Prostate gland (tissue), 2 donors: Measurements from ENCODE around the gene CERS6. TPM values are rescaled to one million over a fixed set of nuclear protein-coding genes. Genes with fewer than 3 reads are reported as not detected.

Experiments used
- DNase-seq: peaks from one replicate; pipeline ENCODE4 v3.0.0-alpha.2; 2019; ENCODE audit warnings: low spot score
- H3K27ac ChIP-seq, 2 donors: fragments of 200-600 bp; sonication (generic); 2 replicates each; pipeline ENCODE4 v1.5.1; 2017 to 2019
- H3K27me3 ChIP-seq: fragments of 200-600 bp; sonication (generic); replicated peaks from 2 replicates; pipeline ENCODE4 v1.5.1; 2019; ENCODE audit not compliant: insufficient read depth
- H3K36me3 ChIP-seq, 2 donors: fragments of 200-600 bp; sonication (generic); 1 replicate in 1 of 2; 2 replicates in 1 of 2; pipeline versions ENCODE4 v1.5.1 to v1.8.1; 2017 to 2019
- H3K4me1 ChIP-seq: fragments of 200-600 bp; sonication (generic); replicated peaks from 2 replicates; pipeline ENCODE4 v1.5.1; 2019
- H3K4me3 ChIP-seq, 2 donors: fragments of 200-600 bp; sonication (generic); 2 replicates each; pipeline ENCODE4 v1.5.1; 2017 to 2019
- H3K9me3 ChIP-seq: fragments of 200-600 bp; sonication (generic); 2 replicates; pipeline ENCODE4 v1.5.1; 2017
- CTCF ChIP-seq, 4 experiments: fragments of 200-600 bp in 2 of 4; fragments of 450-650 bp in 2 of 4; sonication (generic) in 2 of 4; IDR thresholded peaks; 1 replicate in 3 of 4; 2 replicates in 1 of 4; pipeline ENCODE4 v1.5.1; 2016 to 2019; ENCODE audit warnings: antibody characterized with exemption in 4 of 4, mild to moderate bottlenecking in 2 of 4, moderate library complexity in 2 of 4
- POLR2A ChIP-seq: fragments of 450-650 bp; IDR thresholded peaks from one replicate; pipeline ENCODE4 v1.6.1; 2016; ENCODE audit warnings: antibody characterized with exemption, mild to moderate bottlenecking
- POLR2AphosphoS5 ChIP-seq: sonication (generic); formaldehyde crosslinking; IDR thresholded peaks from one replicate; pipeline ENCODE4 v1.6.1; 2017; ENCODE audit warnings: antibody characterized with exemption
- WGBS: methylation state at CpG from one replicate; pipeline ENCODE4 v1.1.5; 2018; 5-methylcytosine and 5-hydroxymethylcytosine counted together
- intact Hi-C: fragments of 100-400 bp; cut with DNase I; formaldehyde crosslinking; loops from one replicate; pipeline ENCODE4 v1.14.2; 2022
- total RNA-seq, 2 donors: library from RNA; depleted of rRNA; stranded (reverse); fragments of >200 nt; gene quantifications; one replicate each; pipeline ENCODE4 v1.1.0, GENCODE V29; 2016

The CERS6 gene
- total RNA-seq, 2 donors from 2014 or later, result 30.1 to 67.8 TPM

- WGBS, result 94% methylated on average over 3 of the region's 3 CpGs
- Histone ChIP-seq H3K27me3 (no peaks in the 10 kb centered on the region), H3K27ac (no peak overlapping the region), H3K4me3 (no peak overlapping the region), H3K4me1 (no peaks in the 10 kb centered on the region), H3K36me3 (no peaks in the 10 kb centered on the region), H3K9me3 (no peaks in the 10 kb centered on the region)
- intact Hi-C loops, result no loop called here
- no peak for TF ChIP-seq POLR2A
- no peak for TF ChIP-seq CTCF (IDR thresholded peaks at IDR 0.05)
- no peak for DNase-seq
These were observed 360.3 kb downstream of the CERS6 start for GRCh38 chr2:168816369-168816768.

DNA sequence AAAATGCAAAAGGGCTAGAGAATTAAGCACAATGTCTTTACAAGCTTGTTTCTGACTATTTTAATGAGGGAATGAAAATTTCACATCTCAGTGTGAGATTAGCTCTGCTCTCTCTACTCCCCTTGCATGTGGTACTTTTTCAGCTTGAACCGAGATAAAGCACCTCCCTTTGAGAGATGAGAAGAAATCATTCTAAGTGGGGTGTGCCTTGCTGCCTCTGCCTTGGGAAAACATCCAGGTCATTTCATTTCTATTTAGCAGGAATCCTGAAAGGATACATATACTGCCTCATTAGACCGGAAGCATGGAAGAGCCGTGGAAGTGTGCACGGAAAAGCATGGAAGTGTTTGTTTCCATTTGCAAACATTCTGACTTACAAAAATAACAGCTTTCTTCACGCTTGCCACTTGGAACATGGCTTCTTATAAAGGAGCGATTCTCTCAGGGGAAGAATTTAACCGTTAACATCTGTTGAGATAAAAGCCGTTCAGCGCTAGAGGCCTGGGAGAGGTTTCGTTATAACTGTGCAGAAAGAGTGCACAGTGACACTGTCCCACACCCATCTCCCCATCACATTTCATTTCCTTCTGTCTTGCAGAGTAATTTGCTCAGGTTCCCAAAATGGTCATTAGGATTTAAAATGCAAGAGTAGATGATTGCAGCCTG lies 363.1 kb downstream of the CERS6 start:
- H3K4me3 ChIP-seq, result no peak overlapping the region
- TF ChIP-seq CTCF (IDR thresholded peaks at IDR 0.05), result no peak
- TF ChIP-seq POLR2AphosphoS5, result no peak
- no peaks in the 10 kb centered on the region for H3K27me3 ChIP-seq
- H3K36me3 ChIP-seq, result no peaks in the 10 kb centered on the region
- intact Hi-C loops, result no loop called here
- H3K4me1 ChIP-seq, result no peaks in the 10 kb centered on the region
- no peaks in the 10 kb centered on the region for H3K9me3 ChIP-seq
- no peak overlapping the region for H3K27ac ChIP-seq
- 51% methylated on average over 10 of the region's 10 CpGs for WGBS
- DNase-seq, result no peak

- no peaks in the 10 kb centered on the region for H3K9me3 ChIP-seq
- no peaks in the 10 kb centered on the region for H3K4me1 ChIP-seq
- H3K27ac ChIP-seq, result no peak overlapping the region
- 89% methylated on average over 6 of the region's 6 CpGs for WGBS
- H3K27me3 ChIP-seq, result no peaks in the 10 kb centered on the region
- DNase-seq, result no peak
- intact Hi-C loops, result no loop called here
- TF ChIP-seq POLR2AphosphoS5, result no peak
- TF ChIP-seq CTCF (IDR thresholded peaks at IDR 0.05), result no peak
- TF ChIP-seq POLR2A, result no peak
- H3K4me3 ChIP-seq, result no peak overlapping the region
- H3K36me3 ChIP-seq, result no peaks in the 10 kb centered on the region
These were observed 363.9 kb downstream of the CERS6 start for GRCh38 chr2:168819829-168820489.

- WGBS, result 88% methylated on average over 8 of the region's 8 CpGs
- TF ChIP-seq CTCF (IDR thresholded peaks at IDR 0.05), result no peak
- no peak for TF ChIP-seq POLR2AphosphoS5
- no peak for TF ChIP-seq POLR2A
- DNase-seq, result no peak
- H3K27me3 ChIP-seq, result no peaks in the 10 kb centered on the region
- no peaks in the 10 kb centered on the region for H3K4me1 ChIP-seq
- no peak overlapping the region for H3K27ac ChIP-seq
- no peaks in the 10 kb centered on the region for H3K9me3 ChIP-seq
- intact Hi-C loops, result no loop called here
- H3K4me3 ChIP-seq, result no peak overlapping the region
- no peaks in the 10 kb centered on the region for H3K36me3 ChIP-seq
These were observed 365.5 kb downstream of the CERS6 start for GRCh38 chr2:168821577-168821976.

DNA sequence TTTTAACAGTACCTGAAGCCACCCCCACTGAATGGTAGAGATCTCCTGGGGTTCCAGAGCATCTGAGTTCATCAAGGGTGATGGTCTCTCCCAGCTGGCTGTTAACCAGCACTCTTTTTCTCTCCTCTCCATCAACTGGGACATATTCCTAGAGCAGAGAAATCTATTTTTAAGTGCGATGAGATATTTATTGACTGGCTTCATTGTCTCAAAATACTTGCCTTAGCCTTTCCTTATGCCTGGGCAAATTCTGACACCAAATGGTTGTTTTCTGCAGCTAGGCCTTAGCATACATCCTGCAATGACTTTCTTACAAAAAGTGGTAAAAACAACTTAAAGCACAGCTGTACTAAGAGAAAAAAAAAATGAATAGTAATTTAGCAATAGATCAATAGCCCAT lies 365.9 kb downstream of the CERS6 start:
- Histone ChIP-seq H3K27ac (no peak overlapping the region), H3K9me3 (no peaks in the 10 kb centered on the region), H3K27me3 (no peaks in the 10 kb centered on the region), H3K4me1 (no peaks in the 10 kb centered on the region), H3K36me3 (no peaks in the 10 kb centered on the region), H3K4me3 (no peak overlapping the region)
- whole genome bisulfite sequencing, result 79% methylated on average over 1 of the region's 1 CpG
- DNase-seq, result no peak
- intact Hi-C loops, result no loop called here
- no peak for TF ChIP-seq CTCF (IDR thresholded peaks at IDR 0.05)
- no peak for TF ChIP-seq POLR2AphosphoS5
- no peak for TF ChIP-seq POLR2A
